HL-60 (cell line): Measurements from ENCODE around the gene DDX27.
A peak's percentile ranks its signal among the peaks of the same experiment; 100 is the strongest.

ENCODE experiments used
- DNase-seq, 2 experiments: peaks; one replicate each; pipeline ENCODE4 v3.0.0-alpha.2; 2010 to 2020; ENCODE audit warnings: low read depth in 1 of 2, low spot score in 1 of 2
- H3K27ac ChIP-seq: fragments of 250-450 bp; sonication (Bioruptor Pico); replicated peaks from 2 replicates; pipeline ENCODE4 v1.5.1; 2020; ENCODE audit warnings: mild to moderate bottlenecking, moderate library complexity
- H3K27me3 ChIP-seq: fragments of 250-450 bp; sonication (Bioruptor Pico); 2 replicates; pipeline ENCODE4 v1.5.1; 2021; ENCODE audit warnings: mild to moderate bottlenecking, moderate library complexity; ENCODE audit not compliant: insufficient read depth, poor library complexity, severe bottlenecking
- H3K4me3 ChIP-seq: replicated peaks from 2 replicates; pipeline ENCODE4 v1.5.1; 2011; ENCODE audit warnings: mild to moderate bottlenecking, control low read depth, low read length; ENCODE audit not compliant: insufficient read depth
- GABPA ChIP-seq: IDR thresholded peaks from 2 replicates; pipeline ENCODE4 v1.6.1; 2012; ENCODE audit warnings: low read depth
- POLR2AphosphoS5 ChIP-seq: IDR thresholded peaks from 2 replicates; pipeline ENCODE4 v1.6.1; 2012; ENCODE audit warnings: low read depth
- SPI1 ChIP-seq: IDR thresholded peaks from 2 replicates; pipeline ENCODE4 v1.6.1; 2012; ENCODE audit warnings: low read depth, mild to moderate bottlenecking, borderline replicate concordance
- TF ChIP-seq, protein P1 (sequence below): IDR thresholded peaks from 2 replicates; pipeline ENCODE4 v1.6.1; 2012; ENCODE audit warnings: low read depth; ENCODE audit not compliant: insufficient replicate concordance
- TF ChIP-seq, protein P2 (sequence below): IDR thresholded peaks from one replicate; pipeline ENCODE4 v1.5.1; 2011; ENCODE audit warnings: low read length, control low read depth, inconsistent platforms; ENCODE audit not compliant: insufficient read depth

The DDX27 gene

DNA sequence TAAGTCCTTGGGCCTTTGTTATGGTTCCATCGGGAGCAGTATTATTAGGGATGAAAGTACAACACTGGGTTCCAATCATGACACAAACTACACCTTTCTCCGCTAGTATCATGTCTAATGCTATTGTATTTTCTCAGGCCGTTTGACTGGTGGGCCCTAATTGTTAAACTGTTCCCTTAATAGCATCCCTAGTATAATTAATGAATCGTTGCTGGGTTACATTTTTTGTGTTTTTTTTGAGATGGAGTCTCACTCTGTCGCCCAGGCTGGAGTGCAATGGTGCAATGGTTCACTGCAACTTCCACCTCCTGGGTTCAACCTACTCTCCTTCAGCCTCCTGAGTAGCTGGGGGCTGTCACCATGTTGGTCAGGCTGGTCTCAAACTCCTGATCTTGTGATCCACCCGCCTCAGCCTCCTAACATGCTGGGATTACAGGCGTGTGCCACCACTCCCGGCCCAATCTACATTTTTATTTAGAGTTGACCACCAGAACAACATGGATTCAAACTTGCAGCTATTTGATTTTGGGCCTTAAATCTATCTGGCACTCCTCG lies 62.8 kb downstream of the DDX27 start:
- DNase-seq: no peak
- Histone ChIP-seq H3K27me3 (no peaks in the 10 kb centered on the region), H3K27ac (peak overlapping the region; percentile 96), H3K4me3 (peak overlapping the region; percentile 50)
- TF ChIP-seq, protein P1, sequence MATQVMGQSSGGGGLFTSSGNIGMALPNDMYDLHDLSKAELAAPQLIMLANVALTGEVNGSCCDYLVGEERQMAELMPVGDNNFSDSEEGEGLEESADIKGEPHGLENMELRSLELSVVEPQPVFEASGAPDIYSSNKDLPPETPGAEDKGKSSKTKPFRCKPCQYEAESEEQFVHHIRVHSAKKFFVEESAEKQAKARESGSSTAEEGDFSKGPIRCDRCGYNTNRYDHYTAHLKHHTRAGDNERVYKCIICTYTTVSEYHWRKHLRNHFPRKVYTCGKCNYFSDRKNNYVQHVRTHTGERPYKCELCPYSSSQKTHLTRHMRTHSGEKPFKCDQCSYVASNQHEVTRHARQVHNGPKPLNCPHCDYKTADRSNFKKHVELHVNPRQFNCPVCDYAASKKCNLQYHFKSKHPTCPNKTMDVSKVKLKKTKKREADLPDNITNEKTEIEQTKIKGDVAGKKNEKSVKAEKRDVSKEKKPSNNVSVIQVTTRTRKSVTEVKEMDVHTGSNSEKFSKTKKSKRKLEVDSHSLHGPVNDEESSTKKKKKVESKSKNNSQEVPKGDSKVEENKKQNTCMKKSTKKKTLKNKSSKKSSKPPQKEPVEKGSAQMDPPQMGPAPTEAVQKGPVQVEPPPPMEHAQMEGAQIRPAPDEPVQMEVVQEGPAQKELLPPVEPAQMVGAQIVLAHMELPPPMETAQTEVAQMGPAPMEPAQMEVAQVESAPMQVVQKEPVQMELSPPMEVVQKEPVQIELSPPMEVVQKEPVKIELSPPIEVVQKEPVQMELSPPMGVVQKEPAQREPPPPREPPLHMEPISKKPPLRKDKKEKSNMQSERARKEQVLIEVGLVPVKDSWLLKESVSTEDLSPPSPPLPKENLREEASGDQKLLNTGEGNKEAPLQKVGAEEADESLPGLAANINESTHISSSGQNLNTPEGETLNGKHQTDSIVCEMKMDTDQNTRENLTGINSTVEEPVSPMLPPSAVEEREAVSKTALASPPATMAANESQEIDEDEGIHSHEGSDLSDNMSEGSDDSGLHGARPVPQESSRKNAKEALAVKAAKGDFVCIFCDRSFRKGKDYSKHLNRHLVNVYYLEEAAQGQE: no peak
- TF ChIP-seq SPI1: no peak
- no peak for TF ChIP-seq GABPA
- no peak for TF ChIP-seq POLR2AphosphoS5
- TF ChIP-seq, protein P2, sequence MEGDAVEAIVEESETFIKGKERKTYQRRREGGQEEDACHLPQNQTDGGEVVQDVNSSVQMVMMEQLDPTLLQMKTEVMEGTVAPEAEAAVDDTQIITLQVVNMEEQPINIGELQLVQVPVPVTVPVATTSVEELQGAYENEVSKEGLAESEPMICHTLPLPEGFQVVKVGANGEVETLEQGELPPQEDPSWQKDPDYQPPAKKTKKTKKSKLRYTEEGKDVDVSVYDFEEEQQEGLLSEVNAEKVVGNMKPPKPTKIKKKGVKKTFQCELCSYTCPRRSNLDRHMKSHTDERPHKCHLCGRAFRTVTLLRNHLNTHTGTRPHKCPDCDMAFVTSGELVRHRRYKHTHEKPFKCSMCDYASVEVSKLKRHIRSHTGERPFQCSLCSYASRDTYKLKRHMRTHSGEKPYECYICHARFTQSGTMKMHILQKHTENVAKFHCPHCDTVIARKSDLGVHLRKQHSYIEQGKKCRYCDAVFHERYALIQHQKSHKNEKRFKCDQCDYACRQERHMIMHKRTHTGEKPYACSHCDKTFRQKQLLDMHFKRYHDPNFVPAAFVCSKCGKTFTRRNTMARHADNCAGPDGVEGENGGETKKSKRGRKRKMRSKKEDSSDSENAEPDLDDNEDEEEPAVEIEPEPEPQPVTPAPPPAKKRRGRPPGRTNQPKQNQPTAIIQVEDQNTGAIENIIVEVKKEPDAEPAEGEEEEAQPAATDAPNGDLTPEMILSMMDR: no peak

DNA sequence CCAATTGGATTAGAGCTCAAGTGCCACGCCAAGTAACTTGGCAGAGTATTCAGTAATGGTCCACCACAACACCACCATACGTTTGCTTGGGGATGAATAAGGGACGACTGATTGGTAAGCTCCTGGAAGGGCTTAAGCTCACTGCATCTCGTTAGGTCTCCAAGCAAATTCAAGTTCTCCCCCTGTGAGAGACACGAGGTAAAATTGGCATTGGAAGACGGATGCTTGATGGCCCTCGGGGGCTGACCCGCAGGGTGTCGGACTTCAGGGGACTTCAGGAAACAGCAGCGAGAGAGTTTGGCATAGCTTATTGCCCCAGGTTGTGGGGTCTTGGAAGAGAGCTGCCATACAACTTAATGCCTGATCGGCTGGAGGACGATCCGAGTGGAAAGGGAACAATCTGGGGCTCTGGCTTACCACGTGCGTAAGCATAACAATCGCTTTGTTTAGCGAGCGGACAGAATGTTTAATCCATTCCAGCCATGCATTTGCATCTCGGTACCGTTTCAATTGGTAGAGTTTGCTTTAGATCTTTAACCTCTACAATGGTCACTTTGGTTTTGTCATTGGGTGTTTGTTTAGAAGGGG lies 63.5 kb downstream of the DDX27 start:
- Histone ChIP-seq H3K27ac (peak overlapping the region; percentile 96), H3K27me3 (no peaks in the 10 kb centered on the region), H3K4me3 (peak overlapping the region; percentile 50)
- DNase-seq: no peak
- TF ChIP-seq, protein P1: no peak
- TF ChIP-seq, protein P2: no peak
- peak; percentile 87; the same call in 1 of the 2 replicates for TF ChIP-seq POLR2AphosphoS5

DNA sequence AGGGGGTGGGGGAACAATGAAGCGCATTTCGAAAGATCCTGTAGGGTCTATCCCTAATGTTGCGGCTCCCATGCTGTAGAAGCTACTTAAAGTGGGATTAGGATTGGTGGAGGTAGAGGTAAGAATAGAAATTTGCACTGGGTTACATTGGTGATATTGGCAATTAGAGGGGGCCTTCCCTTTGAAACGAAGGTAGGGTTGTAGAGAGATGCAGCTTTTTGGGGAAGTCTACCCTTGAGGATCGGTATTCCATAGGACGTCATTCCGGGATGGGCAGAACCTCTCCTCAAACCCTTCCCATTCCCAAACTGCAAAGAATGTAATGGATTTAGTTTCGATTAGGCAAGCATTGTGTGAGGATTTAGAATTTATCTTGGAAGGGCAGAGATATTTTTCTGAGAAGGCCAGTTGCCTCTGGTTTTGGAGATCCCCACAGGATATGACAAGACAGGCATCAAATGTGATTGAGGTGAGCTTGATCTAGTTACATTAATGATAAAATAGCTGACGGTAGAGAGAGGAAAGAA lies 64.0 kb downstream of the DDX27 start:
- Histone ChIP-seq H3K4me3 (peak overlapping the region; percentile 6; the same call in 1 of the 2 replicates), H3K27me3 (no peaks in the 10 kb centered on the region), H3K27ac (no peak overlapping the region)
- TF ChIP-seq GABPA: no peak
- TF ChIP-seq POLR2AphosphoS5: peak; percentile 45; the same call in 1 of the 2 replicates
- DNase-seq: no peak

DNA sequence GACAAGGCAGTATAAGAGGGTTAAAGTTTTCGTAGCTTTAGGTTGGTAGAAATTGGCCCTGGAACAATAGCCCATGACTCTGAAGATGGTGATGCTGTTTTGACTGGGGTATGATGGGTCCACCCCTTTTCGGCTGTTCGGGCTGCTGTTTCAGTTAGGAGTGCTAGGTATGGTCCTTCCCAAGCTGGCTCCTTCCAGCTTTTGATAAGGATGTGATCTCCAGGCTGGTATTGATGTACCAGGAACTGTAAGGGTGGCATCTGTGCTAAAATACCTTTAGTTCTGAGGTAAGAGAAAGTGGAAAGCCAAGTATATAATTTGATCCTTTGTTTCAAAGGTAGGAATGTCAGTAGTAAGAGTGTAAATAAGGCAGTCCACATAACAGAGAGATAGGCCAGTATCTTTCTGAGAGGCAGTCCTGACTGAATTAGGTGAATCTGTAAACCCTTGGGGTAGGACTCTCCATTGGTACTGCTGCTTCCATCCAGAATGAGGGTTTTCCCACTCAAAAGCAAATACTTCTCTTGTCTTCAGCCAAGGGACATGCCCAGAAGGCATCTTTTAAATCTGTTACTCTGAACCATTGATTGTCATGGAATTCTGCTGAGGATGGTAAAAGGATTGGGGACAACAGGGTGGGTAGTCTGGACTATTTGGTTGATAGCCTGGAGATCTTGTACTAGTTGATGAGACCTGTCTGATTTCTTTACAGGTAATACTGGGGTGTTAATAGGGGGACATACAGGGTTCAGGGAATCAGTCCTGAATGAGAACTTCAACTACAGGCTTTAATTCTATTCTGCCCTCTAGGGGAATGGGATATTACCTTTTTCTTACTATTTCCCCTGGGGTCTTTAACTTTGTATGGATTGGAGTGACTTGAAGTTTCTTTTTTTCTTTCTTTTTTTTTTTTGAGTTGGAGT lies 64.7 kb downstream of the DDX27 start:
- DNase-seq: no peak

More for the DNA sequence above, 64.7 kb downstream of the DDX27 start:
- no peak overlapping the region for H3K27ac ChIP-seq
- TF ChIP-seq POLR2AphosphoS5 (peak; percentile 72), GABPA (no peak)
- TF ChIP-seq, protein P2: no peak
- no peaks in the 10 kb centered on the region for H3K27me3 ChIP-seq
- H3K4me3 ChIP-seq: peak overlapping the region; percentile 6; the same call in 1 of the 2 replicates
